T-helper 2 cell treated with Interferon-gamma antibody and Interleukin-4, amounts not matched to agents 100 ng/mL and 5 ng/mL, for 36 hours (primary cell): ENCODE results near the gene RFX1. TPM values are rescaled to one million over a fixed set of nuclear protein-coding genes. Genes with fewer than 3 reads are reported as not detected.
"Not testable (repeated sequence)": the region's sequence is repeated elsewhere in the genome, so short reads cannot be mapped to it uniquely, and the experiment has no call there.

ENCODE experiments used
- intact Hi-C: fragments of 100-400 bp; cut with micrococcal nuclease; formaldehyde crosslinking; loops from one replicate; pipeline ENCODE4 v1.15.1; 2023
- total RNA-seq: library from RNA; stranded (reverse); gene quantifications from 2 replicates; pipeline ENCODE4 v1.2.3, GENCODE V29; 2022

Gene RFX1
- total RNA-seq, 1 donor from 2014 or later: 16.2 TPM

DNA sequence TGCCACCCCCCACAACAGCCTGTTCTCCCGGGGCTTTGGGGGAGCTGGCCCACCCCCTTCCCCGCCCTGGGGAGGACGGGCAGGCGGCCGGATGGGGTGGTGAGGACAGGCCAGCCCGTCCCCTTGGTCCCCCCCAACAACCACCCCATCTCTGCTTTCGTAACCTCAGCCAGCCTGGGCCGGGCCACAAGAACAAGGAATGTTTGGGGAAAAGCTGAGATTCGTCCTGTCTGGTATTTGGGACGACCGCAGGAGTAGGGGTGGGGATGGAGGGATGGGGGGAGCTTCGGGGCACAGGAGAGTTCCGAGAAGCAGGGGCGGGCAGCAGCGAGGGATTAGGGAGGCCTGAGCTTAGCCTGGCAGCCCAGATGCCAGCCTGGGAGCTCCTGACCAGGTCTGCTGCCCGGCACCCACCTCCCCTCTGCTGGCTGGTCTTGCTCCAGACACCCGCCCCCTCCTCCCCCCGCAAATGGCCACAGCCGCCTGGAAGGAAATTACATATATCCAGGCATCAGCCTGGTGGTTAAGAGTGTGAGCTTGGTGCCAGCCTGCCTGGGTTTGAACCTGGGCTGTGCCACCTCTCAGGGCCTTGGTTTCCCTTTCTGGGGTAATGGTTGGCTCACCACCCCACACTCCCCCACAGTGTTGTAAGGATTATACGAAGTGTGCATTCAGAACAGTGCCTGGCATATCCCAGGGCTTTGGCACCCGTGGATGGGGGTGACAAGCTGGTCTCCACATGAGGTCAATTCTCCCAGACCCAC, 67.6 kb downstream of the RFX1 start, which contains the start of gene PODNL1:
TSS of gene PODNL1 (minus strand) at position 117 of the 764 bp plus-strand sequence. CDS start 236 bp downstream, outside the sequence.
- intact Hi-C loops: no loop called here

- intact Hi-C loops: no loop called here
These were observed 68.4 kb downstream of the RFX1 start for GRCh38 chr19:13937479-13938300.

DNA sequence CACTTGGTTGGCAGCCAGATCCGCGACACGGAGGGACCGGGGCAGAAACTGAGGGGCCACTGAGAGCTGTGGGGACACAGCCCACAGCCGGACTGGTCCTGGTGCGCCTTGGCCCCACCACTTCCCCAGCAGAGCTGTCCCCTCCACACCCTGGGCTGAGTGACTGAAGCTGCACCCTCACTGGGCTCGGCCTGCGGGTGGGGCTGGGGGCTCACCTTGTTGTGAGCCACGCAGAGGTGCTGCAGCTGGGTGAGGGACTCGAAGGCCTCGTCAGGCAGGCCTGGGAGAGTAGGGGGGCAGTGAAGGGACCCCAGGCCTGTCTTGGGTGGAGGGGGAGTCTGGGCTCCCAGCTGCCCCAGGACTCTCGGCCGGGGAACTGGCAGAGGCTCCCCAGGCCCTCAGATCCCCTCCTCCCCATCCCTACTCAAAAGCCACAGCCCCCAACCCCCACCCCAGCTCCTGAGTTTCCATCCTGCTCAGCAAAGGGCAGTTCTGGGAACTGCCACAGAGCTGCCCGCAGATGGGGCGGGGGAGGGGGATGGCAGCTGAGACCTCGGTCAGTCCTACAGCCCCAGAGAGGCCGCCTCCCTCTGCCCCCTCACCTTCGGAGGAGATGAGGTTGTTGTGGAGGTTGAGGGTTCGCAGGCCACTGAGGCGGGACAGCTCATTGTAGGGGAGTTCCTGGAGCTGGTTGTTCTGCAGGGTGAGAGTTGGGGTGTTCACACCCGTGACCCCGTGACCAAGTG, 70.2 kb downstream of the RFX1 start:
- intact Hi-C loops: no loop called here

DNA sequence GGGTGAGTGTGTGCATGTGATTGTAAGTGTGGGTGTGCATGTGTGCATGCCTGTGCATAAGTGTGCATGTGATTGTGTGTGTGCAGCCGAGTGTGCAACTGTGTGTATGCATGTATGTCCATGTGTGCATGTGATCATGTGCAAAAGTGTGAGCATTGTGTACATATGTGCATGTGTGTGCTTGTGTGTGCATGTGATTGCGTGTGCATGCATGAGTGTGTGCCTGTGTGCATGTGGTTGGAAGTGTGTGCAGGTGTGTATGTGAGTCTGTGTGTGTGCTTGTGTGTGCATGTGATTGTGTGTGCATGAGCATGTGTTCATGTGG, 71.4 kb downstream of the RFX1 start:
- intact Hi-C loops: no loop called here

GRCh38 chr19:13932911-13933393, 73.2 kb downstream of the RFX1 start:
- intact Hi-C loops: no loop called here

GRCh38 chr19:13932149-13932637, 73.9 kb downstream of the RFX1 start:
- intact Hi-C loops: no loop called here

GRCh38 chr19:13931391-13932148, 74.5 kb downstream of the RFX1 start:
- intact Hi-C loops: no loop called here

GRCh38 chr19:13930402-13930801, 75.7 kb downstream of the RFX1 start:
- intact Hi-C loops: no loop called here

- intact Hi-C loops: no loop called here
These were observed 76.2 kb downstream of the RFX1 start for GRCh38 chr19:13929956-13930355.

- intact Hi-C loops: no loop called here
These were observed 76.8 kb downstream of the RFX1 start for GRCh38 chr19:13929340-13929739.

GRCh38 chr19:13926715-13927114, 79.4 kb downstream of the RFX1 start:
- intact Hi-C loops: no loop called here

DNA sequence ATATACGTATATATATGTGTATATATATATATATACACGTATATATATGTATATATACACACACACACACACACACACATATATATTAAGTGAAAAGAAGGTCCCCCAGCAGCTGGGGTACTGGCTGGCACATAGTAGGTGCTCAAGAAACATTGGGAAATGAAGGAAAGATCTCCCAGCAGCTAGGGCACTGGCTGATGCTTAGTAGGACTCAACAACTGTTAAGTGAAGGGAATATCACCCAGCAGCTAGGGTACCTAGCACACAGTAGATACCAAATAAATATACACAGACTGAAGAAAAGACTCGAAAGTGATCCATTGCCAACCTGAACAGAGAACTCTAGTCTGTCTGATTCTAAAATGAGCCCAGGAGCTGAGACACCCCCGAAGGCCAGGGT, 80.1 kb downstream of the RFX1 start:
- intact Hi-C loops: no loop called here

GRCh38 chr19:13923194-13923987, 82.7 kb downstream of the RFX1 start:
- intact Hi-C loops: no loop called here

DNA sequence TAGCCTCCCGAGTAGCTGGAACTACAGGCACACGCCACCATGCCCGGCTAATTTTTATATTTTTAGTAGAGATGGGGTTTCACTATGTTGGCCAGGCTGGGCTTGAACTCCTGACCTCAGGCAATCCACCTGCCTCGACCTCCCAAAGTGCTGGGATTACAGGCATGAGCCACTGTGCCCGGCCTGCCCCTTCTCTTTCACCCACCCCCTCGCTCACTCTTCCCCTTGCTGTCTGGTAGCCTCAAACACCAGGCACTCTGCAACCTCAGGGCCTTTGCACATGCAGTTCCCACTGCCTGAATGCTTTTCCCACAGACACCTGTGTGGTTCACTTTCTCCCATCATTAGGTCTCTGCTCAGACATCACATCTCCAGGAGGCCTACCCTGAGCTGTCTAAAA, 84.0 kb downstream of the RFX1 start:
- intact Hi-C loops: not testable (repeated sequence)

- intact Hi-C loops: no loop called here
These were observed 85.0 kb downstream of the RFX1 start for GRCh38 chr19:13920940-13921747.

DNA sequence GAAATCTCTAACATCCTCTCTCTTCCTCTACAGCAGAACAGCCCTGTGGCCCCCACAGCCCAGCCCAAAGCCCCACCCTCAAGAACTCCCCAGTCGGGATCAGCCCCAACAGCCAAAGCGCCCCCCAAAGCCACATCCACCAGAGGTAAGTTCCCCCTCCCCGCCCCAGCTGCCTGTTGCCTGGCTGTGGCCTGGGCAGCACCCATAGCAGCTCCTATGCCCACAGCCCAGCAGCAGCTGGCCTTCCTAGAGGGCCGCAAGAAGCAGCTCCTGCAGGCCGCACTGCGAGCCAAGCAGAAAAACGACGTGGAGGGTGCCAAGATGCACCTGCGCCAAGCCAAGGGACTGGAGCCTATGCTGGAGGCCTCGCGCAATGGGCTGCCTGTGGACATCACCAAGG, 85.6 kb downstream of the RFX1 start:
- intact Hi-C loops: no loop called here

DNA sequence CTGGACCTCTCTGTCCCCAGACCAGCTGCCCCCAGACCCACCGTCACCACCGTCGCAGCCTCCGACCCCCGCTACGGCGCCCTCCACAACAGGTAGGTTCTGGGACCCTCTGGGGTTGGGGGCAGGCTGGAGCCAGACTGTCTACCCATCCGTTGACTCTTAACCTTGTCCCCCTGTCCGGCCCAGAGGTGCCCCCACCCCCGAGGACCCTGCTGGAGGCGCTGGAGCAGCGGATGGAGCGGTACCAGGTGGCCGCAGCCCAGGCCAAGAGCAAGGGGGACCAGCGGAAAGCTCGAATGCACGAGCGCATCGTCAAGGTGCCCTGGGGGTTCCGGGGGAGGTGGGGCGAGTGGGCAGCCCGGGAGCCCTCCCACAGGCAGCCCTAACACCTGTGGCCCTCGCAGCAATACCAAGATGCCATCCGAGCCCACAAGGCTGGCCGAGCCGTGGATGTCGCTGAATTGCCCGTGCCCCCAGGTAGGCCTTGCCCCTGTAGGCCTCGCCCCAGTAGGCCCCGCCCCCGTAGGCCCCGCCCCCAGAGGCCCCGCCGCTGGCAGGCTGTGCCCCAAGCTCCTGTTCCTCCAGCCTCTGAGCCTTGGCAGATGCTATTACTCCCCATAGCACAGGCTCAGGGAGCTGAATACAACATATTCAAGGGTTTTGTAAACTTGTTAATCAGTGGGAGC, 87.3 kb downstream of the RFX1 start:
- intact Hi-C loops: no loop called here

GRCh38 chr19:13917888-13918406, 88.2 kb downstream of the RFX1 start:
- intact Hi-C loops: no loop called here
